AG08396 (cell line): Measurements from ENCODE around the gene ARHGEF3.

Experiments
- DNase-seq: peaks from one replicate; pipeline ENCODE4 v3.0.0; 2012; ENCODE audit warnings: low spot score, mixed read lengths

ARHGEF3 gene

DNA sequence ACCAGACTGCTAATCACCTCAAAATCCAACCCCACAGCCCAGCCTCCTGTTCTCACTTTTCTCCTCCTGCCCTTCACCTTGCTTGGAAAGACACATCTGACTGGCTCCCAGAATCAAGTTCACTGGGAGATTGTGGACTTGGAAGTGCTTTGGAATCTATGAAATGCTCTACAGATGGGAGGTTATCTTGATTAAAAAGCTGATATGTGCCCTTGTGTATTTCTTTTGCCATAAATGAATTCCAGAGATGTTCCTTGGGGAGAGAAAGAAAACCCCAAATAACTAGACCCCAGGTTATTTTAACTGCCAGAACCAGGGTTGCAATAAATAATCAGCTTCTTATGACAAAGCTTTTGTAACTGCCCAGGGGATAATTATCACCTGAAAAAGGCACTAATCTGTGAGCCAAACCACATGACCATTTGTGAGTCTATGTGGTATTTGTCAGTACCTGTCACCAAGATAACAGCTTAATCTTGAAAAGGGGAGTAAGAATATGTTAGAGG is 21.7 kb upstream of the ARHGEF3 start:
- DNase-seq: no peak

DNA sequence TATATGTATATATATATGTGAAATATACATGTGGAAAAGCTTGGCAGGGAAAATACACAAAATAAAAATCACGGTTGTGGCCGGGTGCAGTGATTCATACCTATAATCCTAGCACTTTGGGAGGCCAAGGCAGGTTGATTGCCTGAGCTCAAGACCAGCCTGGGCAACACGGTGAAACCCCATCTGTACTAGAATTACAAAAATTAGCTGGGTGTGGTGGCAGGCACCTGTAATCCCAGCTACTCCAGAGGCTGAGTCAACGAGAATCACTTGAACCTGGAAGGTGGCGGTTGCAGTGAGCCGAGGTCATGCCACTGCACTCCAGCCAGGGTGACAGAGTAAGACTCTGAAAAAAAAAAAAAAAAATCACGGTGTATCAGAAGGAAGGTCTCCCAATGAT is 20.8 kb upstream of the ARHGEF3 start:
- DNase-seq: no peak

- DNase-seq: no peak
Measured at GRCh38 chr3:56819016-56819809, 17.5 kb upstream of the ARHGEF3 start.

- no peak for DNase-seq
Measured at GRCh38 chr3:56818156-56818985, 16.6 kb upstream of the ARHGEF3 start.

- no peak for DNase-seq
Measured at GRCh38 chr3:56817646-56818045, 15.9 kb upstream of the ARHGEF3 start.

DNA sequence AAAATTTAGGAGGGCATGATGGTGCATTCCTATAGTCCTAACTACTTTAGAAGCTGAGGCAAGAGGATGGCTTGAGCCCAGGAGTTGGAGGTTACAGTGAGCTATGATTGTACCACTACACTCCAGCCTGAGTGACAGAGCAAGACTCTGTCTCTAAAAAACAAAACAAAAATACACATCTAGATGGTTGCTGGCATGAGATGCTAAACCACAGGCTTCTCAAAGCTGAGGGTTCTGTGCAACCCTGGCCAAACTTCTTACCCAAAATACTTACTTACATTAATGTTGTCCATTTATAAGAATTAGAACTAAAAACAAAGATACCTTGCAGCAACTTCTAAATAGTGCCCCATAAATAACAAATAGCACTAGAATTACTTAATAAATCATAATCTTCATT is 14.3 kb upstream of the ARHGEF3 start:
- no peak for DNase-seq

GRCh38 chr3:56815589-56815988 is 13.8 kb upstream of the ARHGEF3 start:
- no peak for DNase-seq

DNA sequence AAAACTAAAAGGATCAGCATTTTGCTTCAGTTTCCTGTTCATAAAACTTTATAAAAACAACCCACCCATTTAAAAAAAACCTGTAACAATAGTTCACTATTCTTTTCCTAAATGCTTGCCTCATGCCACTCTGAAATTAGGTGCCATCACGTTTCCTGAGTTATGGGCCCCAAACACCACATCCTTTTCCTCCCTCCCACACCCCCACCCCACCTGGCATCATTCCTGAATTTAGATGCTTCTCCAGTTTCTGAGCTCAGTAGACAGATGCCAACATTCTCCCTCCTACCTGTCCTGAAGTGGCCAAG is 11.9 kb upstream of the ARHGEF3 start:
- no peak for DNase-seq

DNA sequence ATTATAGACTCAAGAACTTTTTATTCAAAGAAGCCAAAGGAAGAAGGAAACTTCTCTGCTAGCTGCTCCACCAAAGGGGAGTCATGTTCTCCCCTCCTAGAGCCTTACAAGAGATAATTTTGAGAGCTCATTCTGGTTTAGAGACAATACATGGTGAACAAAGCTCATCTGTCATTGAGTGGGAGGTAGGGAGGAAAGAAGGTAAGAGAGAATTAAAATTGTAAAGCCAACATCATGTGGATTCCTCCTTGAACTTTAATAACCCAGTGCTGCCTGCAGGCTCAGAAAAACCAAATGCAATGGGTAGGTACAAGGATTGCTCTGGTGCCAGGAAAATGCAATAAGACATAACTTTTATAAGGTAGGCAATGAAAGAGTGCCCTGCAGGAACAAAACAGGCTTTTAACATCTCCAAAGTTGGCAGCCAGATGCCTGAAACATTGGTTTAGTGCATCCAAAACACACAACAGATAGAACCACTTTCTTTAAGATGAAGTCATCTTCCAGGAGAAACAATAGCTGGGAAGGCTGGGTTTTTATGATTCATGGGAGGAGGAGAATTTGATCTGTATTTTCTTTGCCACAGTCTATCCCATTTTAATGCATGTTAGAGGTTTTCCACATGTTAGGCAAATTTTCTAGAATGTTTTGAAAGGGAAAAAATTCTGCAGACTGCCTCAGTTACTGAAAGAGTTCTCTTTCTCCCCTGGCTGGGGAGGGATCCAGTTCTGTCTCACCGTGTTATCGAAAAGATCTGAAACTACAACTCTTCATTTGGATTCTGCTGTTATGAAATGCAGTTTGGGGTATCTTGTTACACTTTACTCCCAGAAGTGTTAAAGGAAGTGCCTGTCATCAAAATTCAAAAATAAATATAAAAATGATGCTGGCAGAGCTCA is 11.3 kb upstream of the ARHGEF3 start:
- DNase-seq: no peak

GRCh38 chr3:56811546-56812202 is 9.9 kb upstream of the ARHGEF3 start:
- no peak for DNase-seq

DNA sequence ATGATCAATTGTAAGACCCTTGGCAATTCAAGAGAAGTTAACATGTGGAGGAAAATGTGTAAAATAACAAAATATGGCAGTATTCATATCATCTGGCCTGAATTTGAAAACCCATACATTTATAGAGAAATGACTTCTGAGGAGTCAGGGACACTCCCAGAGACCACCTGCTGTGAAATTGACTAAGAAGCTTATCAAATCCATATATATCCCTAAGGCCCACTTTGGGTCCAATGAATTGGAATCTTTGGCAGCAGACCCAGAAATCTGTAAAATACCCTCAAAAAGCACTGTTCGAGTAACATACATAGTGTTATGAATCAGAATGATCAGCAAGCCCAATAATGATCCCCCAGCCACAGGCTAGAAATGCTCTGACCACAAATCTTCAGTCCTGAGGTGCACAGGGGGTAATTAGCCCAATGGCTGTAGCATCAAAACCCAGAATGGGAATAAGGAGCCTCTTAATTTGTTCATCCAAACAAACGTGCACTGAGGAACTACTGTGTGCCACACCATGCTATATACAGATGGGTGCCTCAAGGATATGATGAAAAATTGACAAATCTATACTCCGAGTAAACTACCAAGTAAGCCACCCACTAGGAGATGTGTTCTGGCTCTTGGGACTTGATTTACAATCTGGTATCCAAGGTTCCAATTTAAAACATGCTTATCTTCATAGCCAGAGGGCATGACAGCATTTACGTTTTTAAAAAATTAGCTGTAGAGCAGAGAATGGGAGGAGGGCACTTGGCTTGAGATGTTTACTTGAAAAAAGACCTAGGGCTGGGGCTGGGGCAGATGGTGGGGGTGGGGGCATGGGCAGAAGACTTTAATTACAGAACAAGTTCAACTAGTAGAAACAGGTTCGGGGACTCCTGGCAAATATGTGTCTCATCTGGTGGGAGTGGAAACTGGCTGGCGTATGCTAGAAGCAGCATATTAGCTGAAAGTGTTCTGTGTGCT is 9.1 kb upstream of the ARHGEF3 start:
- DNase-seq: no peak

DNA sequence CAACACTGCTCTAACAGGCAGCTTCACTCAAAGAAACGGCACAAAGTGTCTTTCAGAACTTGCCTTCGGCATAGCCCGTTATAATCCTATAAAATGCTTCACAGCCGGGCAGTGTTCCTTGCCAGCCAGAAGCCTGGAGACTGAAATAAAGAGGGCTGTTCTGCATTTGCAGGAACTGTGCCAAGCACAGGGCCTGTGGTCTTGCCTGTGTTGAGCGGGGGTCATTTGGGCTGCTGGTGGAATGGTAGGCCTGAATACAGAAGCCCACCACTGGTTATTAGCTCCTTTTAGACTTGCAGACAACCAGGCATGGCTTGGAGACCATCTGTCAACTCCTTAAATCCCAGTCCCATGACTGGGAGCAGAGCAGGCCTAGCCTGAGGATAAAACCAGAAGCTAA is 4.7 kb upstream of the ARHGEF3 start:
- no peak for DNase-seq

- no peak for DNase-seq
Measured at GRCh38 chr3:56802790-56803189, 1.0 kb upstream of the ARHGEF3 start.

DNA sequence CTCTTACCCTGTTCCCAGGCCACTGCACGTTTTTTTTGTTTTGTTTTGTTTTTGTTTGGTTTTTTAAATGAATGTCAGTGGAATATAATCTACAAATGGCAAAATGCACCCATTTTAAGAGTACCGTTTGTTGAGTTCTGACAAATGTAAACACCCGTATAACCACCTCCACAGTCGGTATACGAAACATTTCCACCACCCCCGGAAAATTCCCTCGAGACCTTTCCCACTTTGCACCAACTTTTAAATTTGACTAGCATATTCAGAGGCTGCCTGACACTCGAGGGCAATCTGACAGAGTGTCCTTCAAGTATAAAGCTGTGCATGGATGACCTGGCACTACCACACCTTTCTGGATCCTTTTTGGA is 613 bp upstream of the ARHGEF3 start:
- DNase-seq: no peak

GRCh38 chr3:56800832-56801661 is 702 bp downstream of the ARHGEF3 start:
- DNase-seq: no peak

DNA sequence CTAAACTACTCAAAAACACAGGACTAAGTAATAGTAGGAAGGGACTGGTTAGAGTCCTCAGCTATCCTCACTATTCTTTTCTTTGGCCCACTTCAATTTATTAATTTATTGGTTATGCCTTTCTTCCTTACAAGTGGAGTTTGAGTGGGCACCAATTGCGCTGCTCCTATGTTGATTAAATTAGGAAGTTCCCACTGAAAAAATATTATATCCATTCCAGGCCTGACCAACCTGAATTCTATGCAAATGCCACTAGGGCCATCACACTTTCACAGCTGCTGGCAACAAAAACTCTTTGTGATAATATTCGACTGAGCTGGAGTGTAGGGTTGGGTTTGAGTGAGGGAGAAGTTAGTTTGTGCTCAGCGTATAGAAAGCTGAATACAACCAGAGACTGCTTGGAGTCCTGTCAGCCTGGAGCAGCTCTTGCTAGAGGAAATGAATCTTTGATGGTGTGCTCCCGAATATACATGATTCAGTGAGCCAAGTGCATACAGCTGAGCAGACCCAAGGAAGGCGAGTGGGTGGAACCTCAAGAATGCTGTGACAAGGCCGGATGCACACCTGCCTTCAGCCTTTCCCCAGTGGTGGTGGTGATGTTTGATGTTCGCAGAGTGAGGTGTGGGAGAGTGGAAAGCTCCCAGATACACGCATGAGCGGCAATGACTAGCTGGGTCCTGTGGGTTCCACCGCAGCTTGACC is 1.5 kb downstream of the ARHGEF3 start:
- no peak for DNase-seq

DNA sequence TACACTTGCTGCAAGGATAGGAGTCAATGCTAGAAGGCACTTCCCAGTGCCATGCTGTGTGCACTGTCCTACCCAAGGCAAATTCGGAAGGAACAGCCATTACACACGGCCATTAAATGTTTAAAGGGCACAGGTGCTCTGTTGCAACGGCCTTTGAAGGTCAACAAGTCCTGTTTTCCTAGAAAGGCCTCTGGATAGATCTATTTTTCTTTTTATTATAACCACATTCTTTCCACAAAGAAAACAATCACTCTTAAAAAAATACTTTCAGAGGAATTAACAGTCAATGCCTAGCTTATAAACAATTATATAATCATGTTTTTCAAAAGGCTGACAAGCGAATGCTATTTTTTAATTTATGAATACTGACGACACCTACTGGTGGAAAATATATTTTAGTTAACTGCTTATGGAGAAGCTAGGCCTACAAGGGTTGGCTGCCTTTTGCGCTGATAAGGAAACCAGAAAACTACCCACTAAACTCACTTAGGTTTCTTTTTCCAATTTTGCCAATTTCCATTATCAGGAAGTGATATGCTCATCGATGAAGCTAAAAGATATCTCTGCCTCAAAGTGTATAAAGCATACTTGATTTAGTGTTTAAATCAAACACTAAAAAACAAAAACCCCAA is 2.4 kb downstream of the ARHGEF3 start:
- DNase-seq: peak; percentile 52

GRCh38 chr3:56796996-56797395 is 4.8 kb downstream of the ARHGEF3 start:
- no peak for DNase-seq

DNA sequence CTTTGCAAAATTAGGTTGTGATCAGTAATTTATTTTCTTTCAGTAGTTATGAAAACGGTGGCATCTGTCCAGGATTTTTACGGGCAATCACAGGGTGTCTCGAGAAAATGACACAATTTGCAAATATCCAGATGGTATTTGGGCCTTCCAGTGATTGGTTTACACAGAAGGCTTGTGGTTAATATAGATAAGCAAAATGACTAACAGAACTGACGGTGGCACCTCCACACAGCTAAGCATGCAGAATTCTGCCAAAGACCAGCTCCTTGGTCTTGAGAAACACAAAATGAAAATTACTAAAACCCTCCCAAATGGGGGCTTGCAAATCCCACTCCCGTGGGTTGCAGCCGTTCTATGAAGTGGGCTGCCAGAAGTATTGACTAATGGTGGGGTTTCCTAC is 5.5 kb downstream of the ARHGEF3 start:
- DNase-seq: peak; percentile 49
